GM21367 (cell line): Measurements from ENCODE around the gene PALLD.

Experiments used
- ATAC-seq: cut with Tn5 transposase; IDR thresholded peaks from one replicate; pipeline ENCODE4 v1.9.1; 2021; ENCODE audit not compliant: unreplicated experiment

Gene PALLD

GRCh38 chr4:168751263-168752225 lies 254.7 kb downstream of the PALLD start:
- no peak for ATAC-seq

DNA sequence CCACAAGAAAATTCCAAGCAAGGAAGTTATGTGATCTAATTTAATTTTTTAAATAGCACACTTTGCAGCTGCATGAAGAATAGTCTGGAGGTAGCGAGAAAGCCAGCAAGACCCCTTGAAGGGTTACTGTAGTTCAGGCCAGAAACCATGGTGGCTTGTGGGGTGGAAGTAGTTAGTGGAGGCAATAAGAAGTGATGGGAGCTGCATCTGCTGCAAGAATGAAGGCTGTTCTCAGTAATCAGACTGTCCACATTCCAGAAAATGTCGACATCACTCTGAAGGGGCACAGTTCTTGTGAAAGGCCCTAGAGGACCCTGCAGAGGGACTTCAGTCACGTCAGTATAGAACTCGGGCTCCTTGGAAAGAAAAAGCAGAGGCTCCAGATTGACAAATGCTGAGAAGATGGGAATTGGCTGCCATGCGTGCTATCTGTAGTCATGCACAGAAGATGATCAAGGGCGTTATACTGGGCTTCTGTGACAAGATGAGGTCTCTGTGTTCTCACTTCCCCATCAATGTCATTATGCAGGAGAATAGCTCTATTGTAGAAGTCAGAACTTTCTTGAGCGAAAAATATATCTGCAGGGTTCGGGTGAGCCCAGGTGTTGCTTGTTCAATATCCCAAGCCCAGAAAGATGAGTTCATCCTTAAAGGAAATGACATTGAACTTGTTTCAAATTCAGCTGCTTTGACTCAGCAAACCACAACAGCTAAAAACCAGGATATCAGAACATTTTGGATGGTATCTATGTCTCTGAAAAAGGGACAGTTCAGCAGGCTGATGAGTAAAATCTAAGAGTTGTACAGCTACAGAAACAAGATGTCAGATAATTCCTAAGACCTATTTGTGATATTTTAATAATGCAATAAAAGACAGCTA lies 259.0 kb downstream of the PALLD start:
- ATAC-seq: no peak

DNA sequence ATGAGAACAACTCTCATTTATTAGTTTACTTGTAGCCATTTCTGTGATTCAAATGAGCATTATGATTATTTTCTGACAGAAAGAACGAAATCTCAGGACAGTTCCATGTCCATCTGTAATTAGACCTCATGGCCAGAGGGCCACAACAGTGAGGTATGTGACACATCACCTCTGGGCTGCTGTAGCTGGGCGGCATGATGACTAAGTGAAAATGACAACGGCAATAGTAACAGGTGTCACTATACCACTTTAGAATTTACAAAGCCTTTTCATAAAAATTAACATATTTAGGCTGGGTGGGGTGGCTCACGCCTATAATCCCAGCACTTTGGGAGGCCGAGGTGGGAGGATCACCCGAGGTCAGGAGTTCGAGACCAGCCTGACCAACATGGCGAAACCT lies 260.6 kb downstream of the PALLD start:
- ATAC-seq: no peak

GRCh38 chr4:168758351-168758876 lies 261.6 kb downstream of the PALLD start:
- no peak for ATAC-seq

GRCh38 chr4:168759321-168759720 lies 262.5 kb downstream of the PALLD start:
- no peak for ATAC-seq

GRCh38 chr4:168759959-168760527 lies 263.2 kb downstream of the PALLD start:
- ATAC-seq: no peak

DNA sequence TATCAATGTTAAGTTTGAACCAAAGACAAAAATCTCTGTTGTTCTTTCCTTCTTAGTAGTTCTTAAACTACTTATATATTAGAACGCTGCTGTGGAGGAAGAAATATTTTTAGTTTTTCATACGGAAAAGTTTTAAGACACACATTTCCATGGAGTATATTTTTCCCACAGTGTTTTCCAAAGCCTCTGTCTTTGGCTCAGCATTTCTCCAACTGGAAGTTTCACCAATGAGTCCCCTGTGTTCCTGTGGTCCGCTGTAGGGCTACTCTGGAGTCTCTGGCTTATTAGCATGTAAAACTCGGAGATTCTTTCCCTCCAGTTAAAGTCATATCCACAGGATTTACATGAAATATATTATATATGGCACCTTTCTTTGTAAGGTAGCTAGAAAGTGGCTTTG lies 264.2 kb downstream of the PALLD start:
- ATAC-seq: no peak

GRCh38 chr4:168765322-168765721 lies 268.5 kb downstream of the PALLD start:
- no peak for ATAC-seq

DNA sequence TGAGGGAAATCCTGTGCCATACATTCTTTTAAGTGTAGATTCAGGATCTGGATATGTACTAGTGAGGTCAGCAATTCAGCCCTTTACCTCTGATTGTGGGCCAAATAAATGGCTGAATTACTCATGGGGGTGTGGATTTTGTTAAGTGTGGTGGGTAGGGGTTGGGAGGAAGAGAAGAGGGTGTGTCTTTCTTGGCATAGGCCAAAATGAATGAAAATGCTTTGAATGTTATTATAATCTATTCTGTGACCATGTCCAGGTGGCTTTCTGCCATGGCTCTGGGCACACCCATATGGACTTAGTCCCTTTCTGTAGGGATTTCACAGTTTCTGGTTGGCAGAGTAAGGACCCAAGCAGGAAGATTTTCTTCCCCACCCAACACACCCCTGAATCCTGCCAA lies 268.9 kb downstream of the PALLD start:
- no peak for ATAC-seq

DNA sequence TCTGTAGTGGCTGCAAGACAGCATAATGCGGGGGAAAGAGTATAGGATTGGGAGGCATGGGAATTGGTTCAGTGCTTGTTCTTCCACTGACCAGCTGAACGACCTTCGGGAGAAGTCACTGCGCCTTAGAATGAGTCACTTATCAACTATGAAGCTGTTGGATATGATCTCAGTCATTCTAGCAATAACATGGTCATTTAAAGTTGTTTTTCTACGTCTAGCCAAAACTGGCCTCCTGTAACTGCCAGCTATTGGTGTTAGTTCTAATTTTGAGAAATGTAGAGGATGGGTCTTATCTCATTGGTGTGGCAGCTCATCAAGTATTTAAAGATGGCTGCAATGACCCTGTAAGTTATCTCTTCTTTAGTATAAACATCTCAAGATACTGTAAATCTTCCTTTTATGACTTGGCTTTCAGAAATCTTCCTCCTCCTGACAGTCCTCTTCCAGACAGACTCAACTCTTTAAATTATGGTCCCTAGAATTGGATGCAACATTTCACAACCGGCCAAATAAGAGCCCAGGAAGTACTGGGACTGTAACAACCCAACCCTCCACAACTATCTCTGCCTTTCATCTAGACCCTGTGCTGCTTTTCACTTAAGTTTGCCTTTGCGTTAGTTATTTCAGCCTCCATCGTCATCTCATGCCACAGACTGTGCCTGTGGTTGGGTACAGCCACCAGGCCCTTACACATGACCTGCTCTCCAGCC lies 269.9 kb downstream of the PALLD start:
- ATAC-seq: no peak

- no peak for ATAC-seq
Observed at GRCh38 chr4:168769416-168769815, 272.6 kb downstream of the PALLD start.

DNA sequence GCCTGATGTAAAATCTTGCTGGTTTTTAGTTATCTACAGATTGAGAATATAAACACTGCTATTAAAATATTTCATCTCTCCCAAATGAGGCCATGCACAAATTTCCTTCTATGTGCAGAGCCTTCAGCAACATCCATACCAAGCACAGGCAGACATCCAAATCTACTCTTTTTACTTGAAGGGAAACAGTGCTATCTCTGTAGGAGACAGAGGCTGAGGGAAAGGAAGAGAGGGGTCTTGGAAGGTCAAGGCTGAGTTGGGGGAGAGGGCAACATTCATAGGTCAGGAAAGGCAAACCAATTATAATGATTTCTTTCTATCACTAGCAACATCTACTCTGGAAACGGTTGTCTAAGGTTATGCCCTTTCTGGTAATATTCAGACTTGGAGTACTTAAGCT lies 273.0 kb downstream of the PALLD start:
- no peak for ATAC-seq

DNA sequence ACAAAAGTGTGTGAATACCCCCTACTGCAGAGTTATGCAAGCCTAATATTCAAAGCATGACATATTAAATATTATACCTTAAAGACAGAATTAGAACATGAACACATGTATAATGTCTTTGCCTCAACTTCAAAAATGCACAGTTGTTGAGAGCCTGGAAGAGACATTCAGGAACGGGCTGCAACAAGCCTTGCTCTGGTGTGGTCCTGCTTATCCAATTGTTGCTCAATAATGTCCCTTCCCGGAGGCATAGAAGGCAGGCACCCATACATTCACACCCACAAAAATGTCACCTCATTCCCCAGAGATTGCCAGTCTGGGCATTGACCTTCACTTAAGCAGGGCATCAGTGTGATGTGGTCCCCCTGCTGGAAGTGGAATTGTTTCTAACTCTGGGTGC lies 274.4 kb downstream of the PALLD start:
- ATAC-seq: no peak

DNA sequence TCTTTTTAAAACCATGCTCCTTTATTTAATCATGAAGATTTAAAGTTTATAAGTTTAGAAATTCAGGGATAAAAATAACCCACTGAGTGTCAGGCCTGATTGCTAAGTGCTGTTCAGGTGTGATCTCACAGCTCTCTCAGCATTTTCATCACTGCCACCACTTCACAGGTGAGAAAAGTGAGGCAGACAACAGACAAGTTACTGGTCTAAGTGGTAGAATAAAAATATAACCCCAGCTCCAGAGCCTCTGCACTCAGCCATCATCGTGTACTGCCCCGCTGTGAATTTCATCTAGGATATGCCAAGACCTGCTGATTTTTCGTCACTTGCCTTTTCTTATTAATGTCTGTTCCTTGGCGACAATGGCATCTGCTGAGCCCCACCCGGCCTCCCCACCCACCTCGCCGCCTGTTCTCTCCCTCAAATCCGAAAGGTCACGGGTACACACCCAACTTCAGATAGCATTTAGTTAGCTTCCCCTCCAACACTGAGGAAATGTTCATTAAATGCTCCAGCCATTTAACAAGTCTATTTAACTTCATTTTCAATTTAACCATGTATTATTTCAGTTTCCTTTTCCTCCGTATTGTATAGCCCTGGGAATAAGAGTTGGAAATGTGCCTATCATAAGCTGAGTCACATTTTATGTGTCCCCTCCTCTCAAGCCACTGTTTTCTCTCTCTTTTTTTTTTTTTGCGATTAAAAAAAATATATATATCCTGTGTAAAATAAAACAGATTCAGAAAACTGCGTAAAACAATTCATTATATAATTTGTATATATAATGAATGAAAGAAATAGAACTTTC lies 276.7 kb downstream of the PALLD start:
- ATAC-seq: no peak

DNA sequence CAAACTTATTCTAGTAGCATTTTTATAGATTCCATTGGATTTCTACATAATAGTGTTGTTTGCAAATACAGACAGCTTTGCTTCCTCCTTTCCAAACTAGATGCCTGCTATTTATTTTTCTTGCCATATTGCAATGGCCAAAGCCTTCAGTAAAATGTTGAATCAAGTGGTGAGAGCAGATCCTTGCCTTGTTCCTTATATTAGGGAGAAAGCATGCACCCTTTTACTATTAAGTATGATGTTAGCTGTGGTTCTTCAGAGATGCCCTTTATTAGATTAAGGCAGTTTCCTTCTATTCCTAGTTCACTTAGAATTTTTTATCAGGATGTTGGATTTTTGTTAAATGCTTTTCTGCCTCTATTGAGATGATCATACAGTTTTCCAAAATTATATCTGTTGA lies 279.5 kb downstream of the PALLD start:
- no peak for ATAC-seq

- no peak for ATAC-seq
Observed at GRCh38 chr4:168777277-168777965, 280.6 kb downstream of the PALLD start.

GRCh38 chr4:168781341-168781740 lies 284.5 kb downstream of the PALLD start:
- ATAC-seq: no peak

GRCh38 chr4:168781926-168782325 lies 285.1 kb downstream of the PALLD start:
- ATAC-seq: no peak

DNA sequence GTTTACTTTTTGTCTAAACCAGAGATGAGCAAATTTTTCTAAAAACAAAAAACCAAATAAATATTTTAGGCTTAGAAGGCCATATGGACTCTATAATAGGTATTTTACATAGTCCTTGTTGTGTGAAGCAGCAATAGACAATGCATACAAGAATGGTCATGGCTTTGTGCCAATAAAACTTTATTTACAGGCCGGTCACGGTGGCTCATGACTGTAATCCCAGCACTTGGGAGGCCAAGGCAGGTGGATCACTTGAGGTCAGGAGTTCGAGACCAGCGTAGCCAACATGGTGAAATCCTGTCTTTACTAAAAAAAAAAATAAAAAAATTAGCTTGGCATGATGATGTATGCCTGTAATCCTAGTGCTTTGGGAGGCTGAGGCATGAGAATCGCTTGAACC lies 285.6 kb downstream of the PALLD start:
- ATAC-seq: no peak
